NCI-H146 treated with DMSO at 0.1 percent for 48 hours (cell line): ENCODE results near the gene ASXL2.

Experiments used
- DNase-seq: peaks from one replicate; lab custom pipeline; 2025; ENCODE audit not compliant: unreplicated experiment; lab: John Stamatoyannopoulos, UW

ASXL2 gene

DNA sequence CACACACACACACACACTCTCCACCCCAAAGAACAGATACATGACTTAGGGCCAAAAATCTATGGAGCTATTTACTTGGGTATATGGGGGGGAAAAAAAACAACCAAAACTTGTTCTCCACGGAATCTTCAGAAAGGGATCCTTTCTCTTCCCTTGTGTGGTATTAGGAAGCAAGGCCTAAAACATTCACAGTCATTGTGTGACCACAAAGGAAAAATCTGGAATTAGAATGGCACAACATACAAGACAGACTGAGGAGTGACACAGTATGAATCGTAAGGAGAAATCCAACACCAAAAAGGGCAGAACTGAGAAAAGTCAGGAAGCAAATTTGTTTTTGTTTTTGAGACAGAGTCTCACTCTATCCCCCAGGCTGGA lies 70.3 kb downstream of the ASXL2 start:
- DNase-seq = no peak

DNA sequence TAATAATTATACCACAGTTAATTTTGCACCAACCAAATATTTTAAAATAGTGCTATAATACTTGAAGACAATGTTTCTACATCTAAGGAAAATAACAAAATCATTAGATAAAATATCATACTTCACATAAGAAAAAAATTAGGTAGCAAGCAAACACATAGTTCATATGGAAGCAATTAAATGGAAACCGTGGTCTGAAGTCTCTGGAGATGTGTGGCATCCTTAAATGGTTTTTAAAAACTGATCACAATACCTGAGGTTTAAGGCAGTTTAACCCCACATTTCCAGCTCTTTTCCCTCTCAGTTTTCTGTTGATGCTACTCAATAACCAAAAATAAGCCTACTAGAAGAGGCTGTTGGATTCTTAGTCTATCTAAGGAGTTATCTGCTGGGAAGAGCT lies 71.3 kb downstream of the ASXL2 start:
- DNase-seq = no peak

- no peak for DNase-seq
These were observed 72.3 kb downstream of the ASXL2 start for GRCh38 chr2:25805987-25806386.

GRCh38 chr2:25804338-25804737 lies 73.9 kb downstream of the ASXL2 start:
- no peak for DNase-seq

- no peak for DNase-seq
These were observed 79.0 kb downstream of the ASXL2 start for GRCh38 chr2:25799301-25799700.

GRCh38 chr2:25797620-25798488 lies 80.4 kb downstream of the ASXL2 start:
- DNase-seq = no peak

GRCh38 chr2:25794544-25795276 lies 83.6 kb downstream of the ASXL2 start:
- DNase-seq = no peak

DNA sequence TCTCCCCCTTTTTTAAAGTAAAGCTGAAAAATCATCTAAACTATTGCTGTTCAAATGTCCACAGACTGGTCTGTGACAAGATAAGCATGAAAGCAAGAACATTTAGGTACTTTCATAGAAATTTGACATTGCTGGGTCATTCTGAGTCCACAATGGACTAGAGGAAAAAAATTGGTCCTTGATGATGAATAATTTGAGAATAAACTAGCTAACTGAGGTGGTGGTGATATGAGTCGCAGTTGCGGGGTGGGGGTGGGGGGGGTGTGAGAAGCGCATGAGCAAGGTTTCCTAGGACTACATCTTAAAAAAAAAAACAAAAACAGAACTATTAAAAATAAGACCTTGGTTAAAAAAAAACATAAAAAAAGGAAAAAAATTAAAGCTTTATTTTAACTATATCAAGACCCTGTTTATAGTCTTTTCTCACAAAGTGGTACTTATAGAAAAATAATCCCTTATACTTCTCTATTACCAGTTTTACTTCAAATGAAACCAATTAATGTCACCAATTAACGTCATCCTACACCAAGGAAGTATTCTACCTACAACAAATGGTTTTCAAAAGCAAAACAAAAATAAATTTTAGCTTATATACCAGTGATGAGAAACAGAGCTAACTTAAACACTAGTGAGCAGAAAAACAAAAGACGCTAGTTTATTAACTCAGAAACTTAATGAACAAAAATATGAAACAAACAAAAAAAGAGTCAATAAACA lies 88.1 kb downstream of the ASXL2 start:
- no peak for DNase-seq

- DNase-seq = no peak
These were observed 89.8 kb downstream of the ASXL2 start for GRCh38 chr2:25788457-25788856.

DNA sequence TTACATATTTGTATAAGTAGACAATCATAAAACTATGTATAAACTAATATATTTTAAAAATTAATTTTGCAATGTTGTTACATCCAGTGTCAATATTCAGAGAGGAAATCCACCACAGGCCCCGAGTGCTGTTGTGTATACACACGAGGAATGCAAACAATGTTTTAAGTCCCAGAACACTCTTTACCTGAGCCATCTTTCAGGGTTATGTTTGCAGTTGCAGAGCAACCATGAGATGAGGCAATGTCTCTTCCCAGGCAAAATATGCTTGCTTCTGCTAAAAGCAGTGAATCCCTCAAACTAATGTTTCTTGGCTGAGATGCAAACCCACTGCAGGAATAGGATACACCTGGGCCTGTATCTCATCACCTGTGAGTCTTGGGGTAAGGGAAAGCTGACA lies 91.3 kb downstream of the ASXL2 start:
- DNase-seq = no peak

- DNase-seq = no peak
These were observed 93.9 kb downstream of the ASXL2 start for GRCh38 chr2:25784404-25784803.

DNA sequence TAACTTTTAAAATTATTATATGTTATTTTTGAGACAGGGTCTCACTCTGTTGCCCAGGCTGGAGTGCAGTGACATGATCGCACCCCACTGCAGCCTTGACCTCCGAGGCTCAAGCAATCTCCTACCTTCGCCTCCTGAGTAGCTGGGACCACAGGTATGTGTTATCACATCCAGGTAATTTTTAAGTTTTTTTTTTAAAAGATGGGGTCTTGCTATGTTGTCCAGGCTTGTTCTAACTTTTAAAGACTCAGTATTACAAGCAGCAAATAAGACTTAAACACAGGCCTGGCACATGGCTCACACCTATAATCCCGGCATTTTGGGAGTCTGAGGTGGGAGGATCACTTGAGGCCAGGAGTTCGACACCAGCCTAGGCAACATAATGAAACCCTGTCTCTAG lies 101.2 kb downstream of the ASXL2 start:
- DNase-seq = no peak

- no peak for DNase-seq
These were observed 106.2 kb downstream of the ASXL2 start for GRCh38 chr2:25772078-25772477.

DNA sequence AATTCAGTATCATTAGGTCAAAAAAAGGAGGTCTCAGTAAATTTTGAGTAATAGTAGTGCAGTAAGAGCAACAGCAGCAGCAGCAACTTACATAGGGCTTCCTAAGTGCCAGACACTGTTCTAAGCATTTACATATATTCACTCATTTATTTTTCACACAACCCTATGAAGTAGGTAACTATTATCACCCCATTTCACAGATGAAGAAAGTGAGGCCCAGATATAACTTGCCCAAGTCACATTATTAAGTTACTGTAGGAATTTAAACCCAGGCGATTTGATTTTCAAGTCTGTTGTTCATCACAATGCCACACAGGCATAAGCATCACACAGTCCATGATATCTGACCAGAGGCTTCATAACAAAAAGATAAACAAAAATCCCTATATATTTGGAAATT lies 114.7 kb downstream of the ASXL2 start:
- DNase-seq = no peak

- no peak for DNase-seq
These were observed 118.0 kb downstream of the ASXL2 start for GRCh38 chr2:25760297-25760696.

GRCh38 chr2:25758348-25758747 lies 119.9 kb downstream of the ASXL2 start:
- no peak for DNase-seq

DNA sequence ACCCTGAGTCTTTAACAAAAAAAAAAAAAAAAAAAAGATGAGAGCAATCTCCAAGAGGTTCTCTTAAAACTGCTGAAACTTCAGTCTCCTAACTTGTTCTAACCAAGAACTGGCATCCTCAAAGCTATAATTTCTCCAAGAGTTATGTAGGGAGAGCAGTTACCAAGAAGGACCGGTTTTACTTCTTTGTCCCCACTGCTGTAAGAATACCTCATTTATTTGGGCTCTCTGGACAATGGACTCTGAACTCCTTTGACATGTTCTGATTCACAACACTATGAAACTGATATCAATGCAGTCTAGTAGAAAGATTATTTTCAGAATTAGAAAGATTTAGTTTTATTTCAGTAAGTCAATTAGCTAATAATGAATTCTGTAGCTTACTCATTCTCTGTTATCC lies 120.4 kb downstream of the ASXL2 start:
- no peak for DNase-seq

- DNase-seq = no peak
These were observed 121.8 kb downstream of the ASXL2 start for GRCh38 chr2:25756536-25756935.

GRCh38 chr2:25749676-25750075 lies 128.6 kb downstream of the ASXL2 start:
- DNase-seq = no peak

DNA sequence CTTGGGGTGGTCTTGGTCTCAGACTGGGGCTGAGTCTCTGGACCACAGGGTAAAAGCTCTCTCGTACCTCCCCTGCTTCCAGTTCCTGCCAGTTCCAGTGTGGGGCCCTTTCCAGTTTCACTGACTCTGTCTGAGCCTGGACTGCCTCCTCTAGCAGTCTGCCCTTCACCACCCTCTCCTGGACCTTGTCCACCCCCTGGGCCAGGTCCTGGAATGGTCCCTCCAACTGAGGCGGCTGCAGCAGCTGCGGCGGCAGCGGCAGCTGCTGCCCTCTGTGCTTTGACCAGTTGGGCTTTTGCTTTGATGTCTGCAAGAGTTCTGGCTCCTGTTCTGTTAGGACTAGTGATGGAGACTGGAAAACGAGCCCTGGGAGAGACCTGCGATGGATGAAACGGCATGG lies 134.2 kb downstream of the ASXL2 start:
- DNase-seq = no peak

- no peak for DNase-seq
These were observed 135.0 kb downstream of the ASXL2 start for GRCh38 chr2:25743132-25743830.
